OCI-LY7 (cell line): ENCODE results near the gene VAMP4. TPM values are rescaled to one million over a fixed set of nuclear protein-coding genes. Genes with fewer than 3 reads are reported as not detected.

ENCODE experiments used
- BruUV-seq: library from RNA; stranded (reverse); fragments of 400-500 nt; replicated peaks from 2 replicates; lab custom pipeline; 2021; lab: Mats Ljungman, UMichigan
- CTCF ChIA-PET: fragments of 300-600 bp; sonication (Branson Sonifier 250); formaldehyde crosslinking; loops from one replicate; lab custom pipeline; 2022; ENCODE audit warnings: antibody characterized with exemption; ENCODE audit not compliant: unreplicated experiment; lab: Charles Lee
- POLR2A ChIA-PET: fragments of 300-600 bp; sonication (Branson Sonifier 250); formaldehyde crosslinking; loops from one replicate; lab custom pipeline; 2022; ENCODE audit warnings: antibody characterized with exemption; lab: Charles Lee
- DNase-seq: peaks from one replicate; pipeline ENCODE4 v3.0.0-alpha.2; 2015; ENCODE audit warnings: low spot score
- H2AFZ ChIP-seq: fragments of 200-600 bp; sonication (generic), shearing (Covaris generic); 2 replicates; pipeline ENCODE4 v1.6.1; 2014; ENCODE audit warnings: mild to moderate bottlenecking, antibody characterized with exemption, low read length, moderate library complexity
- H3K27ac ChIP-seq: fragments of 200-600 bp; sonication (generic); 2 replicates; pipeline ENCODE4 v1.5.1; 2014; ENCODE audit warnings: mixed run types, low read depth, mild to moderate bottlenecking, moderate library complexity, low read length, inconsistent platforms; ENCODE audit not compliant: poor library complexity, severe bottlenecking
- H3K36me3 ChIP-seq: fragments of 200-600 bp; sonication (generic); 2 replicates; pipeline ENCODE4 v1.6.1; 2014; ENCODE audit warnings: mild to moderate bottlenecking, antibody characterized with exemption, low read length, moderate library complexity, mixed read lengths; ENCODE audit not compliant: insufficient read depth
- H3K4me1 ChIP-seq: fragments of 200-600 bp; sonication (generic); 2 replicates; pipeline ENCODE4 v1.5.1; 2014; ENCODE audit warnings: mild to moderate bottlenecking, low read length; ENCODE audit not compliant: insufficient read depth, poor library complexity, severe bottlenecking
- H3K4me2 ChIP-seq: fragments of 200-600 bp; sonication (generic); 2 replicates; pipeline ENCODE4 v1.6.1; 2014; ENCODE audit warnings: mild to moderate bottlenecking, low read length
- H3K4me3 ChIP-seq: fragments of 200-600 bp; sonication (generic); 2 replicates; pipeline ENCODE4 v1.5.1; 2014; ENCODE audit warnings: mild to moderate bottlenecking, low read depth, low read length; ENCODE audit not compliant: poor library complexity, severe bottlenecking
- H3K79me2 ChIP-seq: fragments of 200-600 bp; sonication (generic); 2 replicates; pipeline ENCODE4 v1.6.1; 2016; ENCODE audit warnings: low read depth, mild to moderate bottlenecking, low read length, moderate library complexity, mixed read lengths; ENCODE audit not compliant: insufficient read depth
- H3K9me2 ChIP-seq: fragments of 200-600 bp; sonication (generic); 2 replicates; pipeline ENCODE4 v1.6.1; 2016; ENCODE audit warnings: mild to moderate bottlenecking, low read length, mixed read lengths; ENCODE audit not compliant: insufficient read depth
- H3K9me3 ChIP-seq: fragments of 200-600 bp; sonication (generic); 2 replicates; pipeline ENCODE4 v1.6.1; 2014; ENCODE audit warnings: mild to moderate bottlenecking, mixed run types, low read length, mixed read lengths
- H4K20me1 ChIP-seq: fragments of 200-600 bp; sonication (generic); 2 replicates; pipeline ENCODE4 v1.6.1; 2014; ENCODE audit warnings: mild to moderate bottlenecking, antibody characterized with exemption, low read length, moderate library complexity, mixed read lengths; ENCODE audit not compliant: insufficient read depth
- EZH2phosphoT487 ChIP-seq: fragments of 200-600 bp; sonication (generic); IDR thresholded peaks from 2 replicates; pipeline ENCODE4 v1.6.1; 2018; ENCODE audit warnings: low read depth, borderline replicate concordance, mild to moderate bottlenecking, mixed run types, antibody characterized with exemption, low read length, moderate library complexity, mixed read lengths
- intact Hi-C: fragments of 100-400 bp; cut with micrococcal nuclease; formaldehyde crosslinking; loops from one replicate; pipeline ENCODE4 v1.10.0; 2022; ENCODE audit not compliant: unreplicated experiment
- total RNA-seq, 2 experiments: library from RNA; depleted of rRNA in 1 of 2; stranded (reverse); fragments of >200 nt in 1 of 2; shearing (Covaris generic) in 1 of 2; gene quantifications; 2 replicates each; pipeline ENCODE4 v1.2.3, GENCODE V29; 2014 to 2022
- TF ChIP-seq, protein P1 (sequence below): fragments of 200-600 bp; sonication (generic); conservative IDR thresholded peaks from 2 replicates; pipeline ENCODE4 v1.5.1; 2014; ENCODE audit warnings: mild to moderate bottlenecking, antibody characterized with exemption, low read length, moderate library complexity, mixed read lengths

VAMP4 gene
- total RNA-seq, 2 experiments from 2014 or later: 3.4 to 7.7 TPM

DNA sequence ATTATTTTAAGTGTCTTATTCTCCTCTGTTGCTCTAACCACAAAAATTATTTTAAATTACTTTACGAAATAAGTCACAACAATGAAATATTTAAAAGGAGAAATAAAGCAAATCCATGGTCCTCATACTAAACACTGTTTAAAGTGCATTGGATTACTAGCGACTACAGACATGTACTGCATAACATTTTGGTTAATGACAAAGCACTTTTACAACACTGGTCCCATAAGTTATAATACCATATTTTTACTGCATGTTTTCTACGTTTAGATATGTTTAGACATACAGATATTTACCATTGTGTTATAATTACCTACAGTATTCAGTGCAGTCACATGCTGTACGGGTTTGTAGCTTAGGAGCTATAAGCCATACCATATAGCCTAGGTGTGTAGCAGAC, 30.2 kb downstream of the VAMP4 start:
- H3K36me3 ChIP-seq: no peaks in the 10 kb centered on the region
- H3K9me2 ChIP-seq: no peaks in the 10 kb centered on the region
- no peak overlapping the region for H3K4me2 ChIP-seq
- H3K4me1 ChIP-seq: no peaks in the 10 kb centered on the region
- no peaks in the 10 kb centered on the region for H4K20me1 ChIP-seq
- no peak for DNase-seq
- H3K79me2 ChIP-seq: no peaks in the 10 kb centered on the region
- intact Hi-C loops: loop anchor here (10.0 kb wide), 1 partner anchor 57 kb away; the partner anchor contains the start of gene MYOC
- ChIA-PET CTCF (no interaction called here), POLR2A (interaction anchor here (0.6 kb wide), 2 partner anchors 82 to 814 kb away, joined by 3 to 5 read pairs; no protein-coding TSS in a partner anchor)
- TF ChIP-seq, protein P1, sequence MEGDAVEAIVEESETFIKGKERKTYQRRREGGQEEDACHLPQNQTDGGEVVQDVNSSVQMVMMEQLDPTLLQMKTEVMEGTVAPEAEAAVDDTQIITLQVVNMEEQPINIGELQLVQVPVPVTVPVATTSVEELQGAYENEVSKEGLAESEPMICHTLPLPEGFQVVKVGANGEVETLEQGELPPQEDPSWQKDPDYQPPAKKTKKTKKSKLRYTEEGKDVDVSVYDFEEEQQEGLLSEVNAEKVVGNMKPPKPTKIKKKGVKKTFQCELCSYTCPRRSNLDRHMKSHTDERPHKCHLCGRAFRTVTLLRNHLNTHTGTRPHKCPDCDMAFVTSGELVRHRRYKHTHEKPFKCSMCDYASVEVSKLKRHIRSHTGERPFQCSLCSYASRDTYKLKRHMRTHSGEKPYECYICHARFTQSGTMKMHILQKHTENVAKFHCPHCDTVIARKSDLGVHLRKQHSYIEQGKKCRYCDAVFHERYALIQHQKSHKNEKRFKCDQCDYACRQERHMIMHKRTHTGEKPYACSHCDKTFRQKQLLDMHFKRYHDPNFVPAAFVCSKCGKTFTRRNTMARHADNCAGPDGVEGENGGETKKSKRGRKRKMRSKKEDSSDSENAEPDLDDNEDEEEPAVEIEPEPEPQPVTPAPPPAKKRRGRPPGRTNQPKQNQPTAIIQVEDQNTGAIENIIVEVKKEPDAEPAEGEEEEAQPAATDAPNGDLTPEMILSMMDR: no peak
- no peak for TF ChIP-seq EZH2phosphoT487
- H2AFZ ChIP-seq: no peak overlapping the region
- H3K4me3 ChIP-seq: no peak overlapping the region
- H3K27ac ChIP-seq: no peak overlapping the region
- no TSS peak for BruUV-seq
- H3K9me3 ChIP-seq: no peaks in the 10 kb centered on the region

DNA sequence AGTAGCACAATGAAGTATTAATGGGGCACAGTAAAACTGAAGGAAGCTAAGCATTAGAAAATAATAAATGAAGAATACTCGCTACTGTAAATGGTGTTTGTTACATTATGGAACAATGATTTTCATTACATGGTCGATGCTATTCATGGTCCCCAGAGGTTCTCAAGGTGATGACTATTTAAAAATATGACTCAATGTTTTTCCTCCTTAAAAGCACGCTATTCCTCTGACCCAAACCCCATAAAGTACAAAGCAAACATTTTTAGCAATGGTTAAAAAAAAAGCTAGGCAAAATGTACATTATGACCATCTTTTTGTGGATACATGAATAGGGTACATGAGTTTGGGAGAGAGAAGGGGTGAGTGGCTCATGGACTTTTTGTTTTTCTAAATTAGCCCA, 34.3 kb downstream of the VAMP4 start:
- no peak for TF ChIP-seq EZH2phosphoT487
- TF ChIP-seq, protein P1: no peak
- POLR2A ChIA-PET: interaction anchor here (0.7 kb wide), 1 partner anchor 12 kb away, joined by 3 read pairs; no protein-coding TSS in a partner anchor
- Histone ChIP-seq H3K4me3 (no peak overlapping the region), H3K4me2 (no peak overlapping the region), H3K36me3 (no peaks in the 10 kb centered on the region), H3K4me1 (no peaks in the 10 kb centered on the region), H3K9me2 (no peaks in the 10 kb centered on the region), H3K79me2 (no peaks in the 10 kb centered on the region), H3K9me3 (no peaks in the 10 kb centered on the region), H4K20me1 (no peaks in the 10 kb centered on the region), H2AFZ (no peak overlapping the region), H3K27ac (no peak overlapping the region)
- CTCF ChIA-PET: no interaction called here
- no TSS peak for BruUV-seq
- intact Hi-C loops: no loop called here
- DNase-seq: no peak

DNA sequence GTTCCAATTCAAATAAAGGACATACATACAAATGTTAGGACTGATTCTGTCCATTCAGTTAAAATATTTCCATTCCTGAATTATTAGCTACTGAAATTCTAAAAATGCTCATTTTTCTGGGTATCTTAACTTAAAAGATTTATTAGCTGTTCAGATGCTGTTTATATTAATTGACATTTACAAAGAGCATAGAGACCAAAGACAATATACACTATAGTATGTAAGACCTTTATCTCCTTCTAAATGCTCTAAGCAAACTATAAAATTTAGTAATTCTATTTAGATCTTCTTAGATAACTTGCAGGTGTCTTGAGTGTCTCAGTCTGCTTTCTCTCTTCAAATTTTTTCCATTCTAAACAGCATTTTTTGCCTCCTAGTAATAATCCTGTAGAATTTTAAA, 39.3 kb downstream of the VAMP4 start:
- DNase-seq: no peak
- POLR2A ChIA-PET: no interaction called here
- H3K79me2 ChIP-seq: no peaks in the 10 kb centered on the region
- H4K20me1 ChIP-seq: no peaks in the 10 kb centered on the region
- H3K9me2 ChIP-seq: no peaks in the 10 kb centered on the region
- H2AFZ ChIP-seq: no peak overlapping the region
- no peak overlapping the region for H3K27ac ChIP-seq
- TF ChIP-seq, protein P1: no peak
- no peak for TF ChIP-seq EZH2phosphoT487
- intact Hi-C loops: no loop called here
- H3K4me1 ChIP-seq: no peaks in the 10 kb centered on the region
- no peak overlapping the region for H3K4me2 ChIP-seq
- no peaks in the 10 kb centered on the region for H3K9me3 ChIP-seq
- no peak overlapping the region for H3K4me3 ChIP-seq
- BruUV-seq: no TSS peak
- CTCF ChIA-PET: no interaction called here
- no peaks in the 10 kb centered on the region for H3K36me3 ChIP-seq
